H1 (cell line): ENCODE measurements around the gene NCAPD3. TPM values are rescaled to one million over a fixed set of nuclear protein-coding genes. Genes with fewer than 3 reads are reported as not detected.
A peak's percentile ranks its signal among the peaks of the same experiment; 100 is the strongest.

Experiments
- CTCF ChIA-PET: fragments of 300-600 bp; sonication (Branson Sonifier 250); formaldehyde crosslinking; loops from one replicate; lab custom pipeline; 2021; ENCODE audit not compliant: partially characterized antibody; lab: Charles Lee
- POLR2A ChIA-PET: fragments of 300-600 bp; sonication (Branson Sonifier 250); formaldehyde crosslinking; loops from one replicate; lab custom pipeline; 2021; ENCODE audit warnings: inconsistent platforms; ENCODE audit not compliant: partially characterized antibody; lab: Charles Lee
- DNase-seq, 2 experiments: peaks; one replicate each; pipeline versions ENCODE4 v3.0.0 to v3.0.0-alpha.2; 2010 to 2022; ENCODE audit warnings: low spot score in 2 of 2, low read depth in 1 of 2, mixed read lengths in 1 of 2
- FAIRE-seq: peaks from 2 replicates; lab custom pipeline; 2011; peaks lifted over from hg19 to GRCh38; lab: Jason Lieb, UNC
- H2AFZ ChIP-seq: 2 replicates; pipeline ENCODE4 v1.8.1; 2012; ENCODE audit warnings: low read length, inconsistent platforms
- H2AK5ac ChIP-seq: 2 replicates; pipeline ENCODE4 v1.6.1; 2013; ENCODE audit warnings: low read depth, low read length
- H2BK120ac ChIP-seq: replicated peaks from 2 replicates; pipeline ENCODE3; 2013; ENCODE audit warnings: low read depth, low read length, inconsistent platforms
- H2BK12ac ChIP-seq: 2 replicates; pipeline ENCODE4 v1.6.1; 2013; ENCODE audit warnings: low read depth, low read length
- H2BK15ac ChIP-seq: 2 replicates; pipeline ENCODE4 v1.6.1; 2013; ENCODE audit warnings: low read length
- H2BK20ac ChIP-seq: 2 replicates; pipeline ENCODE4 v1.6.1; 2013; ENCODE audit warnings: low read length
- H2BK5ac ChIP-seq: 2 replicates; pipeline ENCODE4 v1.6.1; 2013; ENCODE audit warnings: low read depth, low read length
- H3K14ac ChIP-seq: 2 replicates; pipeline ENCODE4 v1.6.1; 2013; ENCODE audit warnings: inconsistent platforms; ENCODE audit not compliant: insufficient read length
- H3K18ac ChIP-seq: 2 replicates; pipeline ENCODE4 v1.6.1; 2013; ENCODE audit warnings: low read length; ENCODE audit errors: extremely low read depth
- H3K23ac ChIP-seq: 2 replicates; pipeline ENCODE4 v1.6.1; 2013; ENCODE audit warnings: inconsistent platforms; ENCODE audit not compliant: insufficient read length
- H3K23me2 ChIP-seq: 2 replicates; pipeline ENCODE4 v1.6.1; 2013; ENCODE audit warnings: low read depth, low read length
- H3K27ac ChIP-seq: 2 replicates; pipeline ENCODE4 v1.6.1; 2011; ENCODE audit warnings: low read depth, low read length, inconsistent platforms
- H3K27me3 ChIP-seq, 4 experiments: replicated peaks in 1 of 4; 1 replicate in 1 of 4; 2 replicates in 3 of 4; pipeline versions ENCODE4 v1.6.1 to v1.8.1; 2011 to 2013; ENCODE audit warnings: low read length in 3 of 4, mild to moderate bottlenecking in 3 of 4, inconsistent platforms in 2 of 4, mixed read lengths in 2 of 4, moderate library complexity in 1 of 4; ENCODE audit not compliant: control insufficient read depth in 3 of 4, insufficient read depth in 3 of 4; ENCODE audit errors: extremely low read depth in 1 of 4
- H3K36me3 ChIP-seq, 4 experiments: 2 replicates each; pipeline versions ENCODE4 v1.6.1 to v1.8.1; 2011 to 2013; ENCODE audit warnings: mild to moderate bottlenecking in 4 of 4, low read length in 3 of 4, moderate library complexity in 2 of 4, control low read depth in 1 of 4, inconsistent platforms in 1 of 4; ENCODE audit not compliant: insufficient read depth in 4 of 4, control insufficient read depth in 2 of 4
- H3K4ac ChIP-seq: replicated peaks from 2 replicates; pipeline ENCODE3; 2013; ENCODE audit warnings: low read length, low read depth, mixed read lengths, inconsistent platforms; ENCODE audit not compliant: insufficient read length
- H3K4me1 ChIP-seq, 4 experiments: replicated peaks in 1 of 4; 1 replicate in 1 of 4; 2 replicates in 3 of 4; pipeline versions ENCODE4 v1.6.1 to v1.8.1; 2011 to 2013; ENCODE audit warnings: low read length in 3 of 4, inconsistent platforms in 2 of 4, mixed read lengths in 1 of 4; ENCODE audit not compliant: insufficient read depth in 4 of 4, control insufficient read depth in 3 of 4
- H3K4me2 ChIP-seq, 2 experiments: 2 replicates each; pipeline versions ENCODE4 v1.6.1 to v1.8.1; 2011 to 2013; ENCODE audit warnings: low read depth in 2 of 2, low read length in 2 of 2, control low read depth in 1 of 2, inconsistent platforms in 1 of 2, mild to moderate bottlenecking in 1 of 2; ENCODE audit not compliant: insufficient read depth in 1 of 2
- H3K4me3 ChIP-seq, 4 experiments: fragments of 200-600, 300-600 bp in 1 of 4; sonication (generic), shearing (Covaris generic), sonication (Bioruptor Twin) in 1 of 4; 2 replicates each; pipeline versions ENCODE4 v1.5.1 to v1.8.1; 2011 to 2016; ENCODE audit warnings: low read length in 4 of 4, low read depth in 3 of 4, control low read depth in 2 of 4, inconsistent platforms in 2 of 4, mild to moderate bottlenecking in 2 of 4, mixed read lengths in 1 of 4, moderate library complexity in 1 of 4; ENCODE audit not compliant: insufficient read depth in 2 of 4; ENCODE audit errors: extremely low read depth in 1 of 4
- H3K56ac ChIP-seq: replicated peaks from 2 replicates; pipeline ENCODE3; 2013; ENCODE audit warnings: low read depth, mild to moderate bottlenecking, mixed read lengths, low read length, inconsistent platforms; ENCODE audit not compliant: insufficient read length
- H3K79me1 ChIP-seq: 2 replicates; pipeline ENCODE4 v1.6.1; 2013; ENCODE audit warnings: low read depth, low read length, control low read depth
- H3K79me2 ChIP-seq, 2 experiments: 2 replicates each; pipeline versions ENCODE4 v1.6.1 to v1.8.1; 2012 to 2013; ENCODE audit warnings: low read length in 2 of 2, mild to moderate bottlenecking in 2 of 2, inconsistent platforms in 1 of 2; ENCODE audit not compliant: insufficient read depth in 2 of 2, control insufficient read depth in 1 of 2
- H3K9ac ChIP-seq, 4 experiments: replicated peaks in 1 of 4; 1 replicate in 1 of 4; 2 replicates in 3 of 4; pipeline versions ENCODE4 v1.6.1 to v1.8.1; 2011 to 2013; ENCODE audit warnings: low read depth in 3 of 4, low read length in 3 of 4, control low read depth in 2 of 4, mild to moderate bottlenecking in 2 of 4, moderate library complexity in 2 of 4, inconsistent platforms in 1 of 4; ENCODE audit errors: extremely low read depth in 1 of 4
- H3K9me3 ChIP-seq, 2 experiments: 2 replicates each; pipeline versions ENCODE4 v1.6.1 to v1.8.1; 2012 to 2013; ENCODE audit warnings: mild to moderate bottlenecking in 2 of 2, moderate library complexity in 2 of 2, control low read depth in 1 of 2, inconsistent platforms in 1 of 2, low read depth in 1 of 2, low read length in 1 of 2, mixed read lengths in 1 of 2; ENCODE audit not compliant: insufficient read depth in 2 of 2
- H4K20me1 ChIP-seq, 2 experiments: replicated peaks in 1 of 2; 2 replicates each; pipeline versions ENCODE3 to v1.8.1; 2011 to 2013; ENCODE audit warnings: inconsistent platforms in 2 of 2, low read length in 2 of 2, mild to moderate bottlenecking in 1 of 2; ENCODE audit not compliant: insufficient read depth in 2 of 2, control insufficient read depth in 1 of 2
- H4K5ac ChIP-seq: 2 replicates; pipeline ENCODE4 v1.6.1; 2013; ENCODE audit warnings: low read length, low read depth, mixed read lengths, inconsistent platforms; ENCODE audit not compliant: insufficient read length
- H4K8ac ChIP-seq: 2 replicates; pipeline ENCODE4 v1.8.0; 2013; ENCODE audit warnings: mild to moderate bottlenecking, moderate library complexity, low read length, inconsistent platforms; ENCODE audit not compliant: insufficient read depth; ENCODE audit errors: extremely low read depth
- H4K91ac ChIP-seq: replicated peaks from 2 replicates; pipeline ENCODE3; 2013; ENCODE audit warnings: low read length, mixed read lengths, inconsistent platforms; ENCODE audit not compliant: insufficient read length
- GTF2F1 ChIP-seq: IDR thresholded peaks from 2 replicates; pipeline ENCODE4 v1.6.1; 2012; ENCODE audit warnings: low read depth, low read length, improper control_type of control experiment, borderline replicate concordance
- HDAC2 ChIP-seq, 2 experiments: fragments of 300-600 bp in 1 of 2; sonication (generic) in 1 of 2; IDR thresholded peaks; 2 replicates each; pipeline ENCODE4 v1.6.1; 2011 to 2012; ENCODE audit warnings: low read depth in 2 of 2, low read length in 2 of 2, mild to moderate bottlenecking in 2 of 2, moderate library complexity in 2 of 2, borderline replicate concordance in 1 of 2, inconsistent platforms in 1 of 2
- KDM5A ChIP-seq: fragments of 200-600 bp; IDR thresholded peaks from 2 replicates; pipeline ENCODE4 v1.7.1; 2012; ENCODE audit warnings: mild to moderate bottlenecking, low read length, inconsistent platforms, mixed read lengths
- NRF1 ChIP-seq: IDR thresholded peaks from 2 replicates; pipeline ENCODE4 v1.6.1; 2011; ENCODE audit warnings: mild to moderate bottlenecking, low read depth, low read length, improper control_type of control experiment
- PHF8 ChIP-seq: fragments of 200-600 bp; sonication (generic); conservative IDR thresholded peaks from 2 replicates; pipeline ENCODE4 v1.7.1; 2012; ENCODE audit warnings: low read depth, mild to moderate bottlenecking, inconsistent platforms, low read length, moderate library complexity
- RFX5 ChIP-seq: IDR thresholded peaks from 2 replicates; pipeline ENCODE4 v1.6.1; 2011; ENCODE audit warnings: low read depth, low read length, improper control_type of control experiment, borderline replicate concordance
- RNF2 ChIP-seq: fragments of 200-900, 300-1000 bp; sonication (generic); IDR thresholded peaks from 2 replicates; pipeline ENCODE4 v1.7.1; 2016; ENCODE audit warnings: borderline replicate concordance, low read depth, mild to moderate bottlenecking, antibody characterized with exemption, low read length; ENCODE audit not compliant: poor library complexity, severe bottlenecking; ENCODE audit errors: missing control alignments
- SIX5 ChIP-seq: IDR thresholded peaks from 2 replicates; pipeline ENCODE4 v1.6.1; 2011; ENCODE audit warnings: mild to moderate bottlenecking, low read depth, low read length
- SP1 ChIP-seq: IDR thresholded peaks from 2 replicates; pipeline ENCODE4 v1.6.1; 2011; ENCODE audit warnings: low read depth, low read length
- SRF ChIP-seq: IDR thresholded peaks from 2 replicates; pipeline ENCODE4 v1.6.1; 2011; ENCODE audit warnings: mild to moderate bottlenecking, low read depth, low read length, moderate library complexity
- TAF1 ChIP-seq: IDR thresholded peaks from 2 replicates; pipeline ENCODE4 v1.6.1; 2011; ENCODE audit warnings: mild to moderate bottlenecking, low read depth, low read length
- YY1 ChIP-seq: IDR thresholded peaks from 2 replicates; pipeline ENCODE4 v1.6.1; 2011; ENCODE audit warnings: low read depth, mild to moderate bottlenecking, low read length
- WGBS, 2 experiments: shearing (Covaris generic) in 1 of 2; methylation state at CpG; one replicate each; pipeline versions ENCODE4 v1.1.6 to v1.1.7; 2013 to 2015; ENCODE audit warnings: low lambda C conversion rate in 2 of 2, mixed read lengths in 2 of 2, inconsistent platforms in 1 of 2, low coverage in 1 of 2, missing lambda C conversion rate in 1 of 2; ENCODE audit not compliant: insufficient replicate concordance in 2 of 2, insufficient coverage in 1 of 2, insufficient read length in 1 of 2; ENCODE audit errors: extremely low coverage in 1 of 2, missing lambda C conversion rate in 1 of 2; 5-methylcytosine and 5-hydroxymethylcytosine counted together
- polyA plus RNA-seq, 7 experiments: library from polyadenylated mRNA; depleted of rRNA in 3 of 7; stranded (reverse) in 5 of 7; unstranded in 2 of 7; fragments of >200 nt in 5 of 7; fragments of 200-250 nt in 2 of 7; gene quantifications; 1 replicate in 5 of 7; 2 replicates in 1 of 7; 4 replicates in 1 of 7; pipeline versions ENCODE4 v1.2.1 to v1.2.3, GENCODE V29; 2011 to 2013; ENCODE audit warnings: missing spikeins in 2 of 7, mixed read lengths in 2 of 7
- total RNA-seq: library from RNA; stranded (reverse); fragmentation: NEBNext Ultra II Directional; extraction: Animal tissue kit (Norgen Biotek cat#: 25700); gene quantifications from 2 replicates; pipeline ENCODE4 v1.2.1, GENCODE V29; 2021

NCAPD3 gene
- total and polyA plus RNA-seq, 2 of the 8 experiments (the other 6 are each of a cell fraction or from before 2014, with no cell fraction given), result 26.5 to 55.2 TPM

DNA sequence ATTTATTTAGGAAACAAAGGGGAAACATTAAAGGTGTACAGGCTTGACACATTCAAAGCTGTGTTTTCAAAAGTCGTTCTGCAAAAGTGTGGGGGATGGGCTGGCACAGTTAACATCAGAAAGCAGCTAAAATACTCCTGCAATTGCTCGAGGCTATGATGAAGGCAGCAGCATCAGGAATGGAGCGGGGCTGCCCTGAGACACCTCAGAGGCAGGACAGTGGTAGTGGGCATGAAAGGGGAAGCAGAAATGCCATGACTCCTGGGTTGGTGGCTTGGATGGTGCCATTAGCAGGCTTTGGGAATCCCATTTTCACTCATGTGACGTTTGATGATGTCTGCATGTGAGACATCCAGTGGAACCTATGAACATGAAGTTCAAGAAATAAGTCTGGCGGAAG, 646 bp downstream of the NCAPD3 start:
- Histone ChIP-seq H3K27me3 (peaks cover 0 to 6% (median 0%) of the 10 kb centered on the region in 4 experiments; a peak in 1 of 7 replicates), H3K9ac (peak overlapping the region; percentile 16 to 62 (median 40)), H3K14ac (no peak overlapping the region), H2BK15ac (no peak overlapping the region), H3K23me2 (peaks cover 20% of the 10 kb centered on the region), H4K91ac (no peak overlapping the region), H3K9me3 (no peaks in the 10 kb centered on the region), H2BK120ac (no peak overlapping the region), H3K23ac (no peak overlapping the region), H3K4me2 (peak overlapping the region; percentile 97 to 99), H3K36me3 (peaks cover 7 to 15% (median 9%) of the 10 kb centered on the region in 4 experiments; a peak in 7 of 8 replicates), H4K8ac (no peak overlapping the region), H4K20me1 (peaks cover 2 to 8% of the 10 kb centered on the region in 2 experiments), H2AFZ (no peak overlapping the region), H4K5ac (no peak overlapping the region), H2BK5ac (no peak overlapping the region), H2BK20ac (no peak overlapping the region), H3K27ac (no peak overlapping the region), H3K79me2 (peaks cover 0 to 31% of the 10 kb centered on the region in 2 experiments; a peak in 2 of 4 replicates), H3K18ac (no peak overlapping the region), H3K56ac (no peak overlapping the region), H2AK5ac (no peak overlapping the region), H3K79me1 (peaks cover 9% of the 10 kb centered on the region; the same call in 1 of the 2 replicates)
- no peak for FAIRE-seq
- POLR2A ChIA-PET, result interaction anchor here (1.3 to 3.4 kb wide), 3 partner anchors 11 to 53 kb away, joined by 3 to 11 read pairs (median 7); partner anchors contain the start of gene GLB1L3
- CTCF ChIA-PET, result interaction anchor here (0.6 to 4.8 kb wide), 3 partner anchors 11 to 50 kb away, joined by 3 to 23 read pairs (median 6); no protein-coding TSS in a partner anchor
- no peak for DNase-seq
- TF ChIP-seq TAF1 (no peak), YY1 (no peak), NRF1 (no peak), RFX5 (no peak), PHF8 (no peak), GTF2F1 (no peak), SP1 (no peak), RNF2 (no peak), SIX5 (no peak), HDAC2 (IDR thresholded peaks at IDR 0.05; ENCODE audit: borderline replicate concordance in 1 of 2, low read depth in 2 of 2, low read length in 2 of 2) (no peak), SRF (no peak), KDM5A (no peak)
- TF ChIP-seq, all 59 proteins: peak for 0
- H3K4me3 ChIP-seq, result peak overlapping the region; percentile 75 to 97 (median 86)
- WGBS, 2 experiments, result 15% methylated on average over 5 of the region's 5 CpGs; no CpG with 5 or more reads in 1 of the 2 experiments
- no peak overlapping the region for H2BK12ac ChIP-seq
- peaks cover 0 to 5% (median 3%) of the 10 kb centered on the region in 4 experiments for H3K4me1 ChIP-seq
- no peak overlapping the region for H3K4ac ChIP-seq
